Keratinocyte (primary cell): ENCODE data around the gene DENND4B. TPM values are rescaled to one million over a fixed set of nuclear protein-coding genes. Genes with fewer than 3 reads are reported as not detected.
"Not testable (repeated sequence)": the region's sequence is repeated elsewhere in the genome, so short reads cannot be mapped to it uniquely, and the experiment has no call there.

Source experiments
- DNase-seq: peaks from one replicate; pipeline ENCODE4 v3.0.0-alpha.2; 2011; ENCODE audit warnings: low read depth, missing footprints, low spot score
- FAIRE-seq: peaks from 2 replicates; lab custom pipeline; 2011; peaks lifted over from hg19 to GRCh38; lab: Jason Lieb, UNC
- H2AFZ ChIP-seq: 2 replicates; pipeline ENCODE4 v1.6.0; 2012; ENCODE audit warnings: low read length, control low read depth, inconsistent platforms; ENCODE audit not compliant: control insufficient read depth
- H3K27ac ChIP-seq: 2 replicates; pipeline ENCODE4 v1.5.1; 2011; ENCODE audit warnings: low read length; ENCODE audit not compliant: control insufficient read depth, insufficient read depth
- H3K27me3 ChIP-seq: 3 replicates; pipeline ENCODE4 v1.6.0; 2011; ENCODE audit warnings: low read length; ENCODE audit not compliant: control insufficient read depth, insufficient read depth; ENCODE audit errors: extremely low read depth
- H3K36me3 ChIP-seq, 2 experiments: 2 replicates in 1 of 2; 3 replicates in 1 of 2; pipeline ENCODE4 v1.5.1; 2011; ENCODE audit warnings: low read length in 2 of 2, mild to moderate bottlenecking in 1 of 2; ENCODE audit not compliant: control insufficient read depth in 2 of 2, insufficient read depth in 2 of 2; ENCODE audit errors: extremely low read depth in 1 of 2
- H3K4me1 ChIP-seq: 3 replicates; pipeline ENCODE4 v1.5.1; 2011; ENCODE audit warnings: low read length; ENCODE audit not compliant: control insufficient read depth, insufficient read depth; ENCODE audit errors: extremely low read depth
- H3K4me2 ChIP-seq: 3 replicates; pipeline ENCODE4 v1.6.0; 2011; ENCODE audit warnings: low read depth, low read length; ENCODE audit not compliant: control insufficient read depth, insufficient read depth; ENCODE audit errors: extremely low read depth
- H3K4me3 ChIP-seq, 3 experiments: fragments of 200-600 bp in 1 of 3; sonication (generic) in 1 of 3; 2 replicates in 2 of 3; 3 replicates in 1 of 3; pipeline ENCODE4 v1.5.1; 2011 to 2016; ENCODE audit warnings: low read length in 3 of 3, mild to moderate bottlenecking in 3 of 3, control low read depth in 2 of 3, inconsistent platforms in 1 of 3, low read depth in 1 of 3, mixed read lengths in 1 of 3, mixed run types in 1 of 3, moderate library complexity in 1 of 3; ENCODE audit not compliant: control insufficient read depth in 2 of 3, insufficient read depth in 2 of 3; ENCODE audit errors: extremely low read depth in 1 of 3
- H3K79me2 ChIP-seq: 2 replicates; pipeline ENCODE4 v1.6.0; 2012; ENCODE audit warnings: low read length; ENCODE audit not compliant: control insufficient read depth, insufficient read depth
- H3K9ac ChIP-seq: 3 replicates; pipeline ENCODE4 v1.6.0; 2011; ENCODE audit warnings: low read length; ENCODE audit not compliant: control insufficient read depth, insufficient read depth; ENCODE audit errors: extremely low read depth
- H3K9me1 ChIP-seq: 3 replicates; pipeline ENCODE4 v1.6.0; 2011; ENCODE audit warnings: low read length; ENCODE audit not compliant: control insufficient read depth, insufficient read depth; ENCODE audit errors: extremely low read depth
- H3K9me3 ChIP-seq: 2 replicates; pipeline ENCODE4 v1.5.1; 2012; ENCODE audit warnings: low read depth, low read length; ENCODE audit not compliant: control insufficient read depth
- H4K20me1 ChIP-seq: 3 replicates; pipeline ENCODE4 v1.6.0; 2011; ENCODE audit warnings: low read length; ENCODE audit not compliant: control insufficient read depth, insufficient read depth; ENCODE audit errors: extremely low read depth
- CTCF ChIP-seq, 3 experiments: IDR thresholded peaks in 1 of 3; conservative IDR thresholded peaks in 1 of 3; optimal IDR thresholded peaks in 1 of 3; 2 replicates in 2 of 3; 3 replicates in 1 of 3; pipeline versions ENCODE3 to v1.5.1; 2011; ENCODE audit warnings: low read length in 3 of 3, mild to moderate bottlenecking in 3 of 3, moderate library complexity in 2 of 3, control low read depth in 1 of 3, inconsistent platforms in 1 of 3; ENCODE audit not compliant: insufficient read depth in 2 of 3; ENCODE audit errors: extremely low read depth in 1 of 3
- EZH2 ChIP-seq: IDR thresholded peaks from one replicate; pipeline ENCODE4 v1.6.1; 2012; ENCODE audit warnings: inconsistent platforms, mild to moderate bottlenecking, low read length, moderate library complexity
- dilution Hi-C: fragments of 300-500 bp; cut with MboI; formaldehyde crosslinking; loops from one replicate; pipeline ENCODE4 v1.7.0; 2020; ENCODE audit warnings: low sequenced_read_pairs; ENCODE audit not compliant: extremely low pct_ligation_motif_present
- polyA plus RNA-seq, 5 experiments: library from polyadenylated mRNA; depleted of rRNA in 3 of 5; stranded (reverse) in 3 of 5; stranded (forward) in 1 of 5; unstranded in 1 of 5; fragments of >200 nt; gene quantifications; 1 replicate in 1 of 5; 2 replicates in 3 of 5; 3 replicates in 1 of 5; pipeline versions ENCODE4 v1.2.1 to v1.2.3, GENCODE V29; 2011 to 2012; ENCODE audit warnings: missing spikeins in 2 of 5, low read depth in 1 of 5, low replicate concordance in 1 of 5

Gene DENND4B
- polyA plus RNA-seq, 1 donor (not counting 4 experiments of a cell fraction or from before 2014, with no cell fraction given), result 7.9 TPM

DNA sequence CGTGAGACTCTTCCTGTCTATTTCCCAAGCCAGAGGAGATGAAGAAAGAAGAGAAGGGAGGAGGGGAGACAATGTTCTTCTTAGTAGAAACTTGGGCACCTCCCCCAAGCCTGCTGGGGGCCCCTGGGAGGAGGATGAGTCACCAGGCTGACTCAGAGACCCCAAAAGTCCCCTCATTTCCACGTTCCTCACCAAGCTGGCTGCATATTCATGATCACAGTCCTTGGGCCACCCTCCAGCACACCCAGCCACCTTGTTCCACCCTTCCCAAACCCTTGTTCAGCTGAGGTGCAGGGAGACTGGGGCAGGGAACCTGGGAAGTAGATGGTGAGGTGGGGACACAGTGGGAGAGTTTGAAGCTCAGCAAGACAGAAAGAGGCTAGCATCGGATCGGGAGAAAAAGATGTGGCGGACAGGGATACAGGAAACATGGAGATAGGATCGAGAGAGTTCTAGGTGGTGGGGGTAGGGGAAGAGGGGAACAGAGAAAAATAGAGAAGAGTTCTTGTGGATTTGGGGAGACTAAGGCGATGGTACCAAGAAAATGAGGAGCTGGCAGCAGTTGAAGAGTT is 38.9 kb upstream of the DENND4B start:
- peak overlapping the region; percentile 76 to 93 (median 92) for H3K4me3 ChIP-seq
- peaks cover 7% of the 10 kb centered on the region for H3K79me2 ChIP-seq
- no peaks in the 10 kb centered on the region for H3K27me3 ChIP-seq
- H3K9me3 ChIP-seq, result no peaks in the 10 kb centered on the region
- dilution Hi-C loops, result no loop called here
- H3K27ac ChIP-seq, result peak overlapping the region; percentile 79
- DNase-seq, result no peak
- H4K20me1 ChIP-seq, result no peaks in the 10 kb centered on the region
- TF ChIP-seq EZH2 (no peak), CTCF (optimal IDR thresholded peaks at IDR 0.05 in 1 of 3, IDR thresholded peaks at IDR 0.05 in 1 of 3, conservative IDR thresholded peaks at IDR 0.05 in 1 of 3; ENCODE audit: extremely low read depth in 1 of 3, insufficient read depth in 2 of 3, low read length in 3 of 3) (no peak)
- H3K9ac ChIP-seq, result peak overlapping the region; percentile 85
- peak overlapping the region; percentile 99 for H3K4me2 ChIP-seq
- H2AFZ ChIP-seq, result peak overlapping the region; percentile 88
- H3K9me1 ChIP-seq, result no peaks in the 10 kb centered on the region
- peaks cover 0 to 9% of the 10 kb centered on the region in 2 experiments for H3K36me3 ChIP-seq
- H3K4me1 ChIP-seq, result peaks cover 15% of the 10 kb centered on the region
- FAIRE-seq, result no peak

GRCh38 chr1:153984123-153984894 is 37.8 kb upstream of the DENND4B start:
- peaks cover 0 to 9% of the 10 kb centered on the region in 2 experiments for H3K36me3 ChIP-seq
- peaks cover 7% of the 10 kb centered on the region for H3K79me2 ChIP-seq
- DNase-seq (no peak), FAIRE-seq (no peak)
- TF ChIP-seq EZH2 (no peak), CTCF (optimal IDR thresholded peaks at IDR 0.05 in 1 of 3, IDR thresholded peaks at IDR 0.05 in 1 of 3, conservative IDR thresholded peaks at IDR 0.05 in 1 of 3; ENCODE audit: extremely low read depth in 1 of 3, insufficient read depth in 2 of 3, low read length in 3 of 3) (no peak)
- H3K27me3 ChIP-seq, result no peaks in the 10 kb centered on the region
- peaks cover 15% of the 10 kb centered on the region for H3K4me1 ChIP-seq
- H3K9ac ChIP-seq, result no peak overlapping the region
- no peak overlapping the region for H3K4me2 ChIP-seq
- no peak overlapping the region for H3K27ac ChIP-seq
- dilution Hi-C loops, result no loop called here
- no peak overlapping the region for H2AFZ ChIP-seq
- no peak overlapping the region for H3K4me3 ChIP-seq
- H4K20me1 ChIP-seq, result no peaks in the 10 kb centered on the region
- H3K9me1 ChIP-seq, result no peaks in the 10 kb centered on the region
- H3K9me3 ChIP-seq, result no peaks in the 10 kb centered on the region

DNA sequence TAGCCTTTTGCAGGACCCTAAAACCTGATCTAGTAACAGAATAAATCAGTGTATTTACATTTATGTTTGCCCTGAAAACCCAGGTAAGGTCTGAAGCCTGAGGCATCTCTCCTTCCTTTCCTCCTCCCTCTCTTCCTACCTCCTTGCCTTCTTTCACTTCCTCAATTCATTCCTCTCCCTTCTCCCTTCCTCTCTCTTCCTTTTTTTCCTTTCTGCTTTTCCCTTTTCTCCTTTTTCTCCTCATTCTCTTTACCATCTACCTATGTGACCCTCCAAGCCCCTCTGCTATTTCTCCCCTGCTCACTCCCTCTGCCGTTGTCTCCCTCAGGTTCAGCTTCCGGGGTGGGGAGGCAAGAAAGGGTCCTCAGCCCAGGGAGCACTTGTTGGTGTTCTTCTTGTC is 35.2 kb upstream of the DENND4B start:
- H4K20me1 ChIP-seq, dilution Hi-C loops, H2AFZ ChIP-seq, FAIRE-seq, DNase-seq, H3K9me1 ChIP-seq, H3K4me2 ChIP-seq, H3K27ac ChIP-seq, H3K27me3 ChIP-seq, H3K4me3 ChIP-seq, H3K9me3 ChIP-seq, H3K9ac ChIP-seq, H3K36me3 ChIP-seq: not testable (repeated sequence)
- peaks cover 17% of the 10 kb centered on the region for H3K4me1 ChIP-seq
- H3K79me2 ChIP-seq, result peaks cover 13% of the 10 kb centered on the region
